WTC11 (cell line): ENCODE measurements around the gene DSTYK. TPM values are rescaled to one million over a fixed set of nuclear protein-coding genes. Genes with fewer than 3 reads are reported as not detected.
A peak's percentile ranks its signal among the peaks of the same experiment; 100 is the strongest.
"Not testable (repeated sequence)": the region's sequence is repeated elsewhere in the genome, so short reads cannot be mapped to it uniquely, and the experiment has no call there.

ENCODE experiments used
- ATAC-seq: fragments of 200-7000 bp; cut with Tn5 transposase; 2 replicates; pipeline ENCODE4 v1.10.0; 2021; ENCODE audit warnings: mild to moderate bottlenecking, moderate library complexity
- CTCF ChIA-PET: fragments of 300-600 bp; sonication (Branson Sonifier 250); formaldehyde crosslinking; loops from one replicate; lab custom pipeline; 2021; ENCODE audit warnings: antibody characterized with exemption; lab: Charles Lee
- POLR2A ChIA-PET: fragments of 350-600 bp; sonication (Branson Sonifier 250); formaldehyde crosslinking; loops from one replicate; lab custom pipeline; 2021; ENCODE audit warnings: antibody characterized with exemption; lab: Charles Lee
- DNase-seq: peaks from one replicate; pipeline ENCODE4 v3.0.0; 2021; ENCODE audit warnings: low spot score
- H3K27ac Mint-ChIP-seq: 2 replicates; pipeline ENCODE4 v1.8.0; 2021; ENCODE audit warnings: mixed read lengths
- H3K27me3 Mint-ChIP-seq: 2 replicates; pipeline ENCODE4 v1.8.0; 2021; ENCODE audit warnings: low read depth, mild to moderate bottlenecking, moderate library complexity, mixed read lengths
- H3K36me3 Mint-ChIP-seq: 2 replicates; pipeline ENCODE4 v1.8.0; 2021; ENCODE audit warnings: mixed read lengths
- H3K4me1 Mint-ChIP-seq: 2 replicates; pipeline ENCODE4 v1.8.0; 2022; ENCODE audit warnings: mixed read lengths
- H3K4me3 Mint-ChIP-seq: 2 replicates; pipeline ENCODE4 v1.8.0; 2021; ENCODE audit warnings: mild to moderate bottlenecking, moderate library complexity, mixed read lengths
- H3K9me3 Mint-ChIP-seq: 2 replicates; pipeline ENCODE4 v1.8.0; 2021; ENCODE audit warnings: mixed read lengths
- E2F5 ChIP-seq: sonication (generic); formaldehyde crosslinking; IDR thresholded peaks from 2 replicates; pipeline ENCODE4 v1.8.1; 2022; ENCODE audit warnings: mild to moderate bottlenecking, moderate library complexity, missing genetic modification reagents
- ELF4 ChIP-seq: sonication (generic); formaldehyde crosslinking; IDR thresholded peaks from 2 replicates; pipeline ENCODE4 v1.8.1; 2022; ENCODE audit warnings: low read depth, mild to moderate bottlenecking, moderate library complexity, missing genetic modification reagents
- GTF2I ChIP-seq: fragments of 250-450 bp; sonication (Bioruptor Pico); conservative IDR thresholded peaks from 2 replicates; pipeline ENCODE4 v1.4.0; 2021; ENCODE audit warnings: mild to moderate bottlenecking
- HMGA2 ChIP-seq: fragments of 250-450 bp; sonication (Bioruptor Pico); IDR thresholded peaks from 2 replicates; pipeline ENCODE4 v1.4.0; 2021; ENCODE audit warnings: mild to moderate bottlenecking, moderate library complexity
- IRF1 ChIP-seq: sonication (generic); formaldehyde crosslinking; IDR thresholded peaks from 2 replicates; pipeline ENCODE4 v1.8.0; 2023; ENCODE audit warnings: missing genetic modification reagents
- JAZF1 ChIP-seq: fragments of 250-450 bp; sonication (Bioruptor Pico); IDR thresholded peaks from 2 replicates; pipeline ENCODE4 v1.9.0; 2021; ENCODE audit warnings: moderate library complexity, mild to moderate bottlenecking, inconsistent platforms
- NFYB ChIP-seq: sonication (generic); formaldehyde crosslinking; conservative IDR thresholded peaks from 2 replicates; pipeline ENCODE4 v1.8.0; 2022; ENCODE audit warnings: low read depth, missing genetic modification reagents
- RORB ChIP-seq: fragments of 250-450 bp; sonication (Bioruptor Pico); IDR thresholded peaks from 2 replicates; pipeline ENCODE4 v1.9.0; 2021; ENCODE audit warnings: mild to moderate bottlenecking
- TP53 ChIP-seq: sonication (generic); formaldehyde crosslinking; IDR thresholded peaks from 2 replicates; pipeline ENCODE4 v1.8.1; 2023; ENCODE audit warnings: mild to moderate bottlenecking, missing genetic modification reagents
- USF1 ChIP-seq: sonication (generic); formaldehyde crosslinking; IDR thresholded peaks from 2 replicates; pipeline ENCODE4 v1.8.0; 2022; ENCODE audit warnings: mild to moderate bottlenecking, missing genetic modification reagents
- USF2 ChIP-seq: sonication (generic); formaldehyde crosslinking; IDR thresholded peaks from 2 replicates; pipeline ENCODE4 v1.8.1; 2023; ENCODE audit warnings: mild to moderate bottlenecking, missing genetic modification reagents, moderate library complexity
- ZBTB43 ChIP-seq: sonication (generic); formaldehyde crosslinking; IDR thresholded peaks from 2 replicates; pipeline ENCODE4 v1.8.1; 2023; ENCODE audit warnings: mild to moderate bottlenecking, missing genetic modification reagents
- ZNF138 ChIP-seq: sonication (generic); formaldehyde crosslinking; conservative IDR thresholded peaks from 2 replicates; pipeline ENCODE4 v1.8.1; 2022; ENCODE audit warnings: mild to moderate bottlenecking, moderate library complexity, missing genetic modification reagents
- ZNF219 ChIP-seq: sonication (generic); formaldehyde crosslinking; IDR thresholded peaks from 2 replicates; pipeline ENCODE4 v1.8.0; 2023; ENCODE audit warnings: missing genetic modification reagents, mild to moderate bottlenecking, borderline replicate concordance
- ZNF263 ChIP-seq: sonication (generic); formaldehyde crosslinking; IDR thresholded peaks from 2 replicates; pipeline ENCODE4 v1.8.1; 2022; ENCODE audit warnings: low read depth, mild to moderate bottlenecking, moderate library complexity, missing genetic modification reagents
- ZNF396 ChIP-seq: fragments of 250-450 bp; sonication (Bioruptor Pico); IDR thresholded peaks from 2 replicates; pipeline ENCODE4 v1.8.0; 2021; ENCODE audit warnings: mild to moderate bottlenecking, moderate library complexity, borderline replicate concordance
- total RNA-seq: library from RNA; stranded (reverse); gene quantifications from 3 replicates; pipeline ENCODE4 v1.2.3, GENCODE V29; 2021

Gene DSTYK
- total RNA-seq, 1 experiment from 2014 or later, result 11.6 TPM

- POLR2A ChIA-PET, result interaction anchor here (0.8 kb wide), 1 partner anchor 196 kb away, joined by 3 read pairs; no protein-coding TSS in a partner anchor
These were observed 26.3 kb upstream of the DSTYK start for GRCh38 chr1:205237526-205238484.

GRCh38 chr1:205236951-205237475, 25.5 kb upstream of the DSTYK start:
- Mint-ChIP-seq H3K9me3 (no peaks in the 10 kb centered on the region), H3K36me3 (no peaks in the 10 kb centered on the region), H3K27me3 (no peaks in the 10 kb centered on the region), H3K4me3 (no peak overlapping the region), H3K27ac (no peak overlapping the region)
- ATAC-seq (no peak), DNase-seq (no peak)
- CTCF ChIA-PET, result interaction anchor here (4.9 kb wide), 1 partner anchor 8 kb away, joined by 32 read pairs; the partner anchor contains the start of gene TMCC2
- TF ChIP-seq JAZF1 (CRISPR knock-in tag) (no peak), USF1 (CRISPR knock-in tag) (no peak), USF2 (CRISPR knock-in tag) (no peak), RORB (no peak), E2F5 (CRISPR knock-in tag) (no peak)
- TF ChIP-seq, all 79 proteins: peak for 0
- H3K4me1 Mint-ChIP-seq, result peaks cover 9% of the 10 kb centered on the region
- POLR2A ChIA-PET, result no interaction called here

More at GRCh38 chr1:205237526-205238484, 26.3 kb upstream of the DSTYK start:
- H3K27me3 Mint-ChIP-seq, result no peaks in the 10 kb centered on the region
- no peaks in the 10 kb centered on the region for H3K36me3 Mint-ChIP-seq
- H3K9me3 Mint-ChIP-seq, result no peaks in the 10 kb centered on the region
- H3K4me1 Mint-ChIP-seq, result peaks cover 9% of the 10 kb centered on the region
- no peak for ATAC-seq
- no peak for DNase-seq
- CTCF ChIA-PET, result interaction anchor here (0.7 to 4.9 kb wide), 4 partner anchors 9 to 176 kb away, joined by 3 to 32 read pairs (median 4); partner anchors contain the start of gene TMCC2
- TF ChIP-seq ELF4, result no peak
- TF ChIP-seq TP53 (CRISPR knock-in tag), result no peak
- no peak for TF ChIP-seq HMGA2 (CRISPR knock-in tag)
- no peak for TF ChIP-seq ZNF138 (CRISPR knock-in tag)
- no peak for TF ChIP-seq ZNF219 (CRISPR knock-in tag)
- no peak for TF ChIP-seq ZNF396
- TF ChIP-seq IRF1 (CRISPR knock-in tag), result no peak
- no peak overlapping the region for H3K4me3 Mint-ChIP-seq
- H3K27ac Mint-ChIP-seq, result 0 out of 2 replicates have a peak overlapping the region, but pooled peaks have one; percentile 32

GRCh38 chr1:205236526-205236925, 25.0 kb upstream of the DSTYK start:
- H3K4me1 Mint-ChIP-seq, result peaks cover 9% of the 10 kb centered on the region
- CTCF ChIA-PET, result interaction anchor here (4.9 kb wide), 1 partner anchor 8 kb away, joined by 32 read pairs; the partner anchor contains the start of gene TMCC2
- ATAC-seq (no peak), DNase-seq (no peak)
- H3K9me3 Mint-ChIP-seq, result no peaks in the 10 kb centered on the region
- H3K27me3 Mint-ChIP-seq, result no peaks in the 10 kb centered on the region
- no peak overlapping the region for H3K4me3 Mint-ChIP-seq
- no peak overlapping the region for H3K27ac Mint-ChIP-seq
- no peaks in the 10 kb centered on the region for H3K36me3 Mint-ChIP-seq
- no peak for TF ChIP-seq GTF2I (CRISPR knock-in tag)
- TF ChIP-seq HMGA2 (CRISPR knock-in tag), result no peak
- no peak for TF ChIP-seq RORB
- POLR2A ChIA-PET, result no interaction called here

DNA sequence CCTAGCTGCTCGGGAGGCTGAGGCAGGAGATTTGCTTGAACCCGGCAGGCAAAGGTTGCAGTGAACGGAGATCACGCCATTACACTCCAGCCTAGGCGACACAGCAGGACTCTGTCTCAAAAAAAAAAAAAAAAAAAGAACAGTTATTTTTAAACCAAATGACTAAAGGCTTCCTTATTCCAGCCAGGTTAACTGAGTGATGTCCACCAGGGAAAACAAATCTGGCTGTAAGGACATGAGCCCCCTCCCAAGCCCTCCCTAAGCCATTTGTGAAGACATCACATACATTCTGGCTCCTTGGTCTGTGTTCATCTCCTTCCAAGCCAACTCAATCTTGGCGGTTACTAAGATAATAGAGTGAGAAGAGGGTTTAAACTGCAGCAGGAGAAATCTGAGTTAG, 24.4 kb upstream of the DSTYK start:
- H3K4me3 Mint-ChIP-seq, result no peak overlapping the region
- DNase-seq, result no peak
- no peaks in the 10 kb centered on the region for H3K9me3 Mint-ChIP-seq
- peaks cover 9% of the 10 kb centered on the region for H3K4me1 Mint-ChIP-seq
- POLR2A ChIA-PET, result no interaction called here
- H3K36me3 Mint-ChIP-seq, result no peaks in the 10 kb centered on the region
- H3K27ac Mint-ChIP-seq, result no peak overlapping the region
- no peak for ATAC-seq
- no peaks in the 10 kb centered on the region for H3K27me3 Mint-ChIP-seq
- TF ChIP-seq NFYB (CRISPR knock-in tag) (no peak), E2F5 (CRISPR knock-in tag) (no peak), TP53 (CRISPR knock-in tag) (no peak), ZBTB43 (no peak), ZNF263 (CRISPR knock-in tag) (no peak)
- CTCF ChIA-PET, result interaction anchor here (1.0 to 1.2 kb wide), 2 partner anchors 20 to 37 kb away, joined by 3 read pairs; no protein-coding TSS in a partner anchor

DNA sequence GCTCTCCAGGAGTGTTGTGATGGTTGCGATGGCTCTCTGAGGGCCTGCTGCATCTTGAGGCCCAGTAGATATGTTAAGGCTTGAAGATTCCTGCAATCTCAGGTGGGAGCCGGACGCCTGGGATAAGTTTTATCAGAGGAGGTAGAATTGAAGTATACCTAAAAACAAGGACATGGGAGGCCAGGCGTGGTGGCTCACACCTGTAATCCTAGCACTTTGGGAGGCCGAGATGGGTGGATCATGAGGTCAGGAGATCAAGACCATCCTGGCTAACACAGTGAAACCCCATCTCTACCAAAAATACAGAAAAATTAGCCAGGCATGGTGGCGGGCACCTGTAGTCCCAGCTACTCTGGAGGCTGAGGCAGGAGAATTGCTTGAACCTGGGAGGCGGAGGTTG, 22.5 kb upstream of the DSTYK start:
- not testable (repeated sequence) for H3K27ac Mint-ChIP-seq

More for the DNA sequence above, 22.5 kb upstream of the DSTYK start:
- DNase-seq, H3K4me3 Mint-ChIP-seq, H3K36me3 Mint-ChIP-seq, H3K9me3 Mint-ChIP-seq, ATAC-seq, POLR2A ChIA-PET, H3K27me3 Mint-ChIP-seq: not testable (repeated sequence)
- CTCF ChIA-PET, result interaction anchor here (1.6 to 1.8 kb wide), 2 partner anchors 22 to 172 kb away, joined by 4 to 7 read pairs; no protein-coding TSS in a partner anchor
- H3K4me1 Mint-ChIP-seq, result peaks cover 22% of the 10 kb centered on the region
